GM18508 (cell line): ENCODE data around the gene ADRM1.

Experiments
- ATAC-seq: cut with Tn5 transposase; IDR thresholded peaks from one replicate; pipeline ENCODE4 v1.9.1; 2021; ENCODE audit warnings: moderate number of reproducible peaks; ENCODE audit not compliant: insufficient read depth, unreplicated experiment

Gene ADRM1

GRCh38 chr20:62277253-62277652 is 25.5 kb upstream of the ADRM1 start:
- no peak for ATAC-seq

DNA sequence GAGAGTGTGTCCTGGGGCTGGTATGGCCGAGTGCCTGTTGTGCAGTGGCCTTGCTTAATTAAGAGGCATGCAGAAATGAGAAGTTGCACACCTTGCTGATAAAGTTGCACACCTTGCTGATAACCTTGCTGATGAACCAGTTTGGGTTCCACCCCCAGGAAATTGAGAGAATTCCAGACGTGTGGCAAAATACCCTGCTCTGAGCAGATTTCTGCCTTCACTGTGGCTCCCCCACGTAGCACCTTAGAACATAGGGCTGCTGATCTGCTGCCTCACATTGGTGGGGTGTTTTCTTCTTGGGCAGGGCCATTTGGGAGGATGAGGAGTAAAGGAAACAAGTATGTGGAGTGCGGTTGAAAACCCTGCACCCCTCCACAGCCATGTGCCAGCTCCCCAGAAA is 22.5 kb upstream of the ADRM1 start:
- no peak for ATAC-seq

DNA sequence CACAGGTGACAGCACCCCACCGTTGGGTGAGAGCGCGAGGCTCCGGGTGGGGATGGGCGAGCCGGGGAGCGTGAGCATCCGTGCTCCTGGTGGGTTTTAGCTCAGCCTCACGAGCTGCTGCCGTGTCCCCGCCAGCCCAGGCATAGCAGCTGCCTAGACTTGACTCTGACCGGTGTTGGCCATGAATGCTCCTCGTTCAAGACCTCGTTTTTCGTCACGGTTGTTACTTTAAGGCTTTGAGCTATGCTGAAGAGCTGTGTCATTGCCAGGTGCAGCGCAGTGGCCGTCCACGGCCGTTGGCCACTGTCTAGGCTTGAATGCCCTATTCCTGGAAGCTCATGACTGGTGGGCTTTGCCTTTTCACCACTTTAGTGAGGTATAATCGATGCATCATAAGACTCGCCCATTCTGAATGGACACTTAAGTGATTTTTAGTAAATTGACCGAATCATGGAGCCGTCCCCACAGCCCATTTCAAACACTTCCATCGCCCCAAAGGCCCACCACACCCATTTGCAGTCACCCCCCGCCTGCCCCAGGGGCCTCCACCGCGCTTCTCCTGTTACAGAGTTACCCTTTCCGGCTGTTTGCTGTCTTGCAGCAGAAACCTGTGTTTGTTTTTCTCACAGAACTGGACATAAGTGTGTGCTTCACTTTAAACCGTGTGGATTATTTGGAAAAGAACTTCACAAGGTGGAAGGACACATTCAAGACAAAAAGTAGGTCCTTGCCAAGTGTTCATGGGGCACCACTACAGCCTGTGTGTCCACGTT is 21.4 kb upstream of the ADRM1 start:
- no peak for ATAC-seq

DNA sequence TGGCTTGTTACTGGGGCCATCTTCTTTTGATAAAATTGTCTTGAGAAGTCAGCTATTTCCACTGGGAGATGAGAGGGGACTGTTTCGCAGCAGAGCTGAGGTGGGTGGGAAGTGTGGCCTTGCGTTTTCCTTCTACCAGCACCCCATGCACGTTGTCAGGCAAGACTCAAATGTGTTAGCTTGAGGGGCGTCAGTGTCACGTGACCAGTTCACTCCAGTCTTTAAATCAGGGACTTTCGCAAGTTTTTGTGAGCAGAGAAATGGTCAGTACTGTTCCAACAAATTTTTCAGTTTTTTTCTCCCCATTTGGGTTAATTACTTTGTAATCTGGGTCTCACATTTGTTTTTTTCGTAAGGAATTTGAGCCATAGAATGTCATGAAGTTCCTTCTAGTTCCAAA is 20.7 kb upstream of the ADRM1 start:
- no peak for ATAC-seq

- no peak for ATAC-seq
Measured at GRCh38 chr20:62282877-62283503, 19.8 kb upstream of the ADRM1 start.

- ATAC-seq: no peak
Measured at GRCh38 chr20:62284448-62284847, 18.3 kb upstream of the ADRM1 start.

DNA sequence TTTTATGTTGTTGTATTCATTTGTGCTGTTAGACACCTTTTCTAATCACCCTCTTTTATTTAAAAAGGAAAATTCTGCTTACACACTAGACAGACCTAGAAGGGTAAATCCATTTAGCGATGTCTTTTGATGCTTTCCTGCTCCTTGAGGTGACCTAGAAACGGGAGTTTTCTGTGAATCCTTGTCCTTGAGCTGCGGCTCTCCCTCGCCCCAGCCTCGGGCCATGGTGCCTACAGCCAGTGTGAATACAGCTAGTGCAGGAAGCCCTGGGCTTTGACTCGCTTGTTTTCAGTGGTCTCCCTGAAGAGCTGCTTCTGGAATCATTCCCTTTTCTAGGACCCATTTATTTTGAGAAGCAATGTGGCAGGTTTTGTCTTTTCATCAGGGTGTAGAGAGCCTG is 17.6 kb upstream of the ADRM1 start:
- ATAC-seq: no peak

DNA sequence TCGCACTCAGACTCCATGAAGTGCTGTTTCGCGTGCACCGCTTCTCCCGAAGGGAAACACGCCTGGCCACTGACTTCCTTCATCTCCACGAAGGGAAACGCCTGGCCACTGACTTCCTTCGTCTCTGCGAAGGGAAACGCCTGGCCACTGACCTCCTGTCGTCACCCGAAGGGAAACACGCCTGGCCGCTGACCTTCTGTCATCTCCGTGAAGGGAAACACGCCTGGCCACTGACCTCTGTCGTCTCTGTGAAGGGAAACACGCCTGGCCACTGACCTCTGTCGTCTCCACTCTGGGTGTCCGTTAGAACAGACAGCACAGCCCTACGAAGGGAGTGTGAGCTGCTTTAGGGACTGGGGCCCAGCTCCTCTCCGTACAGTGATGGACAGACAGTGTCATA is 17.1 kb upstream of the ADRM1 start:
- ATAC-seq: no peak

GRCh38 chr20:62286493-62287064 is 16.2 kb upstream of the ADRM1 start:
- no peak for ATAC-seq

- ATAC-seq: no peak
Measured at GRCh38 chr20:62287129-62287528, 15.7 kb upstream of the ADRM1 start.

GRCh38 chr20:62287759-62288534 is 14.8 kb upstream of the ADRM1 start:
- no peak for ATAC-seq

DNA sequence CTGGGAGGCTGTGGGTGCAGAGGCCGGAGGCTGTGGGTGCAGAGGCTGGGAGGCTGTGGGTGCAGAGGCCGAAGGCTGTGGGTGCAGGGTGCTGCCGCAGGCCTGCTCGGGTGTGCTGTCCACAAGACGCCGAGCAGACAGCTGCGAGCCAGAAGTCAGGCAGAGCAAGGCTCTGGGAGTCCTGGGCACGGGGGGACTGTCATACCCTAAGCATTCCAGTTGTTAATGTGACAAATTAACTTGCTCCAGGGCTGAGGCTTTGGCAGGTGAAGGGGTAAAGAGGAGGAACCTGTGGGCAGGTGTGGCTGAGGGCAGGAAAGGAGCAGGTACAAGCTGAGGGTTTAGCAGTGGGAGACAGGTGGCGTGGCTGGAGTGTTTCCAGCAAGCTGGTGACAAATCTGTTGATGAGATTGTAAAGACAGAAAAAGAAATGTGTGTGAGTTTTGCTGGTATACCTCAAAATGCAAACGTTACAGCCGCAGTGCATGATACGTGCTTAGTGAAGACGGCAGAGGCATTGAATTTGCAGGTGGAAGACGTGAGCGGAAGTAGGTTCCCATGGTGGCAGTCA is 14.2 kb upstream of the ADRM1 start:
- no peak for ATAC-seq

- ATAC-seq: no peak
Measured at GRCh38 chr20:62289131-62289530, 13.7 kb upstream of the ADRM1 start.

GRCh38 chr20:62289898-62290297 is 12.9 kb upstream of the ADRM1 start:
- ATAC-seq: no peak

GRCh38 chr20:62291251-62292066 is 11.3 kb upstream of the ADRM1 start:
- ATAC-seq: no peak

DNA sequence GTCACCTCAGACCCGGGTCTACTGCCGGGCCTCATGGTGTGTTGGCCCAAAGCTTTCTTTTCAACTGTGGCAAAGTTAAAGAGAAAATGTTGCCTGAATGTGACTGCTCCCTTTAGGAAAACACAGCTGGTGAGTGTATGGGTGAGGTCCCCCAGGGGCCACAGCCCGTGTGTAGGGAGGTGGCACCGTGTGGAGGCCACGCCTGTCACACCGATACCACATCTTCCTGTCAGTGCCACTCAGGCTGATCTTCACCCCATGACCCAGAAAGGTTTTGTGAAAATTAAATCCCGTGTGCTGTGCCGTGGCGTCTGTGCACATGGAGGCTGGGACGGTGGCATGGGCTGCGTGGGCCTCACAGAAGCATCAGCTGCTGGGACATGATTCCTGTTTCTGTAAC is 10.7 kb upstream of the ADRM1 start:
- no peak for ATAC-seq

DNA sequence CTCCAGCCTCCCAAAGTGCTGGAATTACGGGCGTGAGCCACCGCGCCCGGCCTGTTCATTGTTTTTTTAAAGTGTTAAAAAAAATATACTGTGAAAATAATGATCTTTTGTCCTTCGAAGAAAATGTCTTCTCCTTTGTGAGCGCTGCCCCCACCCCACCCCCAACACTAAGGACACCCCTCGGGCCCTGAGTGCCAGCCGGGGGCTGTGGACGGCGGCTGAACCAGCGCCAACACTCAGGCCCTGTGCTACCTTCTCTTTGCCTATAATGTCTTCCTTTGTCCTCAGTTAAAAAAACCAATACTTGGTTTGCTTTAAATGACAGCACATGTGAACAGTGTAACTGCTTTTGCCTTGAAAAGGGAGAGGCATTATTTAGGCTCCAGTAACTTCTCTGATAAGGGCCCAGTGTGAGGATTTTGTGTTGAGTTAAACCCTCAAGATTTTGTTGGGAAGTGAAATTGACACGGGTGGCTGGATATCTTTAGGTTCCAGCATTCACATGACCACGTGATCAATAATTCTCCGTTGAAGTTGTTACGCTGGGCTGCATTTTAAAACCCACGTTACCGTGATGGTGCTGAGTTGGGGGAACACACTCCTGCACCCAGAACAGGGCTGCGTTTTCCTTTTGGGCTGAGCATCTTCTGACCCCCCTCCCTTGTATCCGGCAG is 9.5 kb upstream of the ADRM1 start:
- ATAC-seq: no peak

DNA sequence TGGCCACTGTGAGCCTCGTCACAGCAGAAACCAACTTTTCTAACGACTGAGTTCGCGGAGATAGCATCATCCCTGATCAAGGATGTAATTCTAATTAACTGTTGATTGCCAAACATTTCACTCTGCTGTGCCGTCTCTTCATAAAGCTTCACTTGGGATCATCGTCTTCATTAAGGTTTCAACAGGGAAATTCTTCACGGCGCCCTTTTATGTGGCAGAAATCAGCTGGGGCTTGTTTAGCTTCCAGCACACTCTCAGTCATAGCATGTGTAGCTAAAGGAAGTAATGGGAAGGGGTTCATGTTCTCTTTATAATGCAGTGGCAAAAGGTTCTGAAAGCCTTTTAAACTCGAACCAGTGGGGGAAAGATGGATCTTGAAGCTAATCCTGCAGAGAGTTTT is 8.9 kb upstream of the ADRM1 start:
- no peak for ATAC-seq

DNA sequence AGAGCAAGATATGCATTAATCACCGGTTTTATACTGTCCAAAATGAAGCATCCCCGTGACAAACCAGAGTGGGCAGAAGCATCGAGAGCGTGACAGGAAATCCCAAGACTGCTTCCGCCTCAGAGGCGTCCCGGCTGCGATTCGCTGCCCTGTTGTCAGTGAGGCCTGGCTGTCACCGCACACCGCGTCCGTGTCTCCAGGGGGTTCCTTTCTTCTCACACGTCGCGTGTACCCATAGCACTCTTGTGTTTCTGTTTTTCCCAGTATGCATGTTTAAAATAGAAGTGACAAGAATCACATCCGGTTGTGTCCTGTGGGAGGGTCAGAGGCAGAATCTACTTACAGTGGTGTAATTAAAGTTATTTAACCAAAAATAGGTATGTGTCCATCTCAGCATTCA is 8.3 kb upstream of the ADRM1 start:
- ATAC-seq: no peak
